Measurements from ENCODE around the gene SHROOM3. TPM values are rescaled to one million over a fixed set of nuclear protein-coding genes. Genes with fewer than 3 reads are reported as not detected.

Gene SHROOM3
- total and polyA plus RNA-seq, 2 donors (not counting 1 experiment from before 2014, with no cell fraction given): 0.91 to 1.5 TPM

GRCh38 chr4:76570141-76570973 is 135.3 kb downstream of the SHROOM3 start:
- DNase-seq (no peak), ATAC-seq (ENCODE audit: low read depth) (no peak)
- Mint-ChIP-seq H3K27ac (no peak overlapping the region), H3K9me3 (ENCODE audit: insufficient read depth) (no peaks in the 10 kb centered on the region), H3K4me1 (no peaks in the 10 kb centered on the region), H3K4me3 (no peak overlapping the region), H3K27me3 (peaks cover 6% of the 10 kb centered on the region)
- Histone ChIP-seq H3K27ac (ENCODE audit: low read length in 2 of 2) (no peak overlapping the region), H2AFZ (ENCODE audit: insufficient read depth, low read depth, low read length, poor library complexity, severe bottlenecking) (no peak overlapping the region), H3K4me3 (ENCODE audit: control extremely low read depth in 1 of 5, extremely low read depth in 1 of 5, insufficient read depth in 1 of 5, low read depth in 2 of 5, low read length in 4 of 5) (no peak overlapping the region), H4K20me1 (ENCODE audit: control insufficient read depth, insufficient read depth, low read length, poor library complexity, severe bottlenecking) (no peaks in the 10 kb centered on the region), H3K9ac (ENCODE audit: low read length) (no peak overlapping the region), H3K9me3 (ENCODE audit: control extremely low read depth in 1 of 3, control insufficient read depth in 2 of 3, insufficient read depth in 1 of 3, low read length in 2 of 3) (no peaks in the 10 kb centered on the region), H3K27me3 (replicated peaks in 1 of 4; ENCODE audit: control extremely low read depth in 1 of 4, control insufficient read depth in 3 of 4, insufficient read depth in 4 of 4, low read length in 3 of 4) (no peaks in the 10 kb centered on the region), H3K79me2 (ENCODE audit: control insufficient read depth, insufficient read depth, low read length) (no peaks in the 10 kb centered on the region), H3K4me1 (ENCODE audit: control insufficient read depth in 2 of 2, insufficient read depth in 2 of 2, low read length in 2 of 2) (no peaks in the 10 kb centered on the region), H3K36me3 (replicated peaks in 1 of 2; ENCODE audit: control extremely low read depth in 1 of 2, control insufficient read depth in 1 of 2, extremely low read depth in 1 of 2, insufficient read depth in 2 of 2, low read length in 1 of 2) (no peaks in the 10 kb centered on the region), H3K4me2 (replicated peaks; ENCODE audit: low read depth, low read length, poor library complexity, severe bottlenecking) (no peak overlapping the region)
- TF ChIP-seq EZH2 (IDR thresholded peaks at IDR 0.05; ENCODE audit: borderline replicate concordance, insufficient read depth, low read depth, low read length, poor library complexity, severe bottlenecking): no peak
- TF ChIP-seq CTCF (IDR thresholded peaks at IDR 0.05): no peak
- intact Hi-C loops (cut with micrococcal nuclease): no loop called here
- CTCF ChIA-PET: no interaction called here
- WGBS (ENCODE audit: insufficient coverage): 91% methylated on average over 10 of the region's 10 CpGs
- POLR2A ChIA-PET: no interaction called here

- ATAC-seq (ENCODE audit: low read depth) (no peak), DNase-seq (no peak)
- Histone ChIP-seq H3K79me2 (ENCODE audit: control insufficient read depth, insufficient read depth, low read length) (no peaks in the 10 kb centered on the region), H3K9ac (ENCODE audit: low read length) (no peak overlapping the region), H3K9me3 (ENCODE audit: control extremely low read depth in 1 of 3, control insufficient read depth in 2 of 3, insufficient read depth in 1 of 3, low read length in 2 of 3) (no peaks in the 10 kb centered on the region), H3K36me3 (replicated peaks in 1 of 2; ENCODE audit: control extremely low read depth in 1 of 2, control insufficient read depth in 1 of 2, extremely low read depth in 1 of 2, insufficient read depth in 2 of 2, low read length in 1 of 2) (no peaks in the 10 kb centered on the region), H3K4me3 (ENCODE audit: control extremely low read depth in 1 of 5, extremely low read depth in 1 of 5, insufficient read depth in 1 of 5, low read depth in 2 of 5, low read length in 4 of 5) (no peak overlapping the region), H3K4me1 (ENCODE audit: control insufficient read depth in 2 of 2, insufficient read depth in 2 of 2, low read length in 2 of 2) (no peaks in the 10 kb centered on the region), H2AFZ (ENCODE audit: insufficient read depth, low read depth, low read length, poor library complexity, severe bottlenecking) (no peak overlapping the region), H3K27me3 (replicated peaks in 1 of 4; ENCODE audit: control extremely low read depth in 1 of 4, control insufficient read depth in 3 of 4, insufficient read depth in 4 of 4, low read length in 3 of 4) (no peaks in the 10 kb centered on the region), H4K20me1 (ENCODE audit: control insufficient read depth, insufficient read depth, low read length, poor library complexity, severe bottlenecking) (no peaks in the 10 kb centered on the region), H3K4me2 (replicated peaks; ENCODE audit: low read depth, low read length, poor library complexity, severe bottlenecking) (no peak overlapping the region), H3K27ac (ENCODE audit: low read length in 2 of 2) (no peak overlapping the region)
- CTCF ChIA-PET: no interaction called here
- Mint-ChIP-seq H3K4me1 (no peaks in the 10 kb centered on the region), H3K9me3 (ENCODE audit: insufficient read depth) (no peaks in the 10 kb centered on the region), H3K27ac (no peak overlapping the region), H3K4me3 (no peak overlapping the region), H3K27me3 (peaks cover 6% of the 10 kb centered on the region)
- POLR2A ChIA-PET: no interaction called here
- TF ChIP-seq CTCF (IDR thresholded peaks at IDR 0.05): no peak
- TF ChIP-seq EZH2 (IDR thresholded peaks at IDR 0.05; ENCODE audit: borderline replicate concordance, insufficient read depth, low read depth, low read length, poor library complexity, severe bottlenecking): no peak
- no CpG with 5 or more reads among the region's 3 CpGs for WGBS (ENCODE audit: insufficient coverage)
- intact Hi-C loops (cut with micrococcal nuclease): no loop called here
Observed at GRCh38 chr4:76571274-76571673, 136.2 kb downstream of the SHROOM3 start.
